Stimulated activated CD4-positive, alpha-beta T cell treated with anti-CD3 and anti-CD28 coated beads, Interleukin-1b, Interleukin-23, amount 100 ng/mL, for 24 hours (primary cell): ENCODE measurements around the gene ZNF283.
"Not testable (repeated sequence)": the region's sequence is repeated elsewhere in the genome, so short reads cannot be mapped to it uniquely, and the experiment has no call there.

Source experiments
- DNase-seq, 4 experiments: peaks; one replicate each; pipeline ENCODE4 v3.0.0-alpha.2; 2020; ENCODE audit warnings: low read depth in 4 of 4, low spot score in 1 of 4

Gene ZNF283

DNA sequence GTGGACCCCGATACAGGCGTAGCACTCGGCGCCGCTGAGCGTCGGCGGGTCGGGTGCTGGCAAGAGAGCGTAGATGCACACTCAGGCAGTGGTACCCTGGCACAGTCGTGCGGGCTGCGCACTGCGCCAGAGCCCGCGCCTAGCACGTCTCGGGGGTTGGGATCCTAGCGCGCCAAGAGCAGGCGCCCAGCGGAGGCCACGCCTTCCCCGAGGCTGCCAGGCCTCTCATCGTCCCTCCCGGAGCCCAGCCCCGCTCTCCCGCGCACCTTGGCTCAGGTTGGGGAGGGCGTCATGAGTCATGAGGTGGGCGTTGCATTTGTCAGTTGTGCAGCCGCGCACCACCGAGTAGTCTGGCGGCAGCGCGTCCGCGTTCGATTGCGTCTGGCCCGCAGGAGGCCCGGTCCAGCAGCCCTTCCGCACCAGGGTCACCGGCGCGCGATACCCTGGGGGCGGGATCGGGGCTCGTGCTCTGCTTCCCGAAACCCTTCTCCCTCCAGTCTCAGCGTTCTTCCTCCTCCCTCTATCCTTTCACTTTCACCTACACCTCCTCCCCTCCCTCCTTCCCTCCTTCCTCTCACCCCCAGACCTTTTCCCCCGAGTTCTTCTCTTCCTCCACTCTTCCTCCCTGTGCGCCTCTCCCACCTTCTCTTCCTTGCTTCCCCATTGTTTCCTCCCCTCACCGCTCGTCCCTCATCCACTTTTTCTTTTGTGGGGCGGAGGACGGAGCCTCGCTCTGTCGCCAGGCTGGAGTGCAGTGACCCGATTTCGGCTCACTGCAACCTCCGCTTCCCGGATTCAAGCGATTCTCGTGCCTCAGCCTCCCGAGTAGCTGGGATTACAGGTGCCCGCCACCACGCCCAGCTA is 28.3 kb upstream of the ZNF283 start:
- peak in 2 of 4 experiments; percentile 41 to 65 for DNase-seq

DNA sequence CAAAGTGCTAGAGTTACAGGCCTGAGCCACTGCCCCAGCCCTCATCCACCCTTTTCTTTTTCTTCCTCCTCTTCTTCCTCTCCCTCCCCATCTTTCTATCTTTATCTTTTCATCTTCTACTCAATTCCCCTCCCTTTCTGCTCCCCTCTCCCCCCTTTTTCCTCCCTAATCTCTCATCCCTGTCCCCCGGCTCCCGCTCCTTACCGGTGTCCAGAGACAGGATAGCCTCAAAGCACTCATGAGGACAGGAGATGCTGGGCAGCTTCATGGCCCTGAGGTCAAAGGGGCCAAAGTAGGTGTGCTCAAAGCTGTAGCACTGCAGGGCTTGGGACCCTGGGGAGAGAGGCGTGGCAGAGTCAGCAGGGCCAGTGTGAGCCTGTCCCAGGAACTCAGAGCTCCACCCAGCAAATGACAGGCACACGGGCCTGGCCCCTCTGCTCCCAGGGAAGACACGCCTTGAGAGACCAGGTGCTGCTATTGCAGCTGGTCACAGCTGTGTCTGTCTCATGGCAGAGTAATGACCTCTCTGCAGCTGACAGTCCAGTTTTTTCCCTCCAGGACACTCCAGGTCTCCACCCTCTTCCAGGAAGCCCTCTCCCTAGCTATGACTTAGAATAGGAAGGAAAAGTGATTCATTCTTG is 27.5 kb upstream of the ZNF283 start:
- no peak for DNase-seq

DNA sequence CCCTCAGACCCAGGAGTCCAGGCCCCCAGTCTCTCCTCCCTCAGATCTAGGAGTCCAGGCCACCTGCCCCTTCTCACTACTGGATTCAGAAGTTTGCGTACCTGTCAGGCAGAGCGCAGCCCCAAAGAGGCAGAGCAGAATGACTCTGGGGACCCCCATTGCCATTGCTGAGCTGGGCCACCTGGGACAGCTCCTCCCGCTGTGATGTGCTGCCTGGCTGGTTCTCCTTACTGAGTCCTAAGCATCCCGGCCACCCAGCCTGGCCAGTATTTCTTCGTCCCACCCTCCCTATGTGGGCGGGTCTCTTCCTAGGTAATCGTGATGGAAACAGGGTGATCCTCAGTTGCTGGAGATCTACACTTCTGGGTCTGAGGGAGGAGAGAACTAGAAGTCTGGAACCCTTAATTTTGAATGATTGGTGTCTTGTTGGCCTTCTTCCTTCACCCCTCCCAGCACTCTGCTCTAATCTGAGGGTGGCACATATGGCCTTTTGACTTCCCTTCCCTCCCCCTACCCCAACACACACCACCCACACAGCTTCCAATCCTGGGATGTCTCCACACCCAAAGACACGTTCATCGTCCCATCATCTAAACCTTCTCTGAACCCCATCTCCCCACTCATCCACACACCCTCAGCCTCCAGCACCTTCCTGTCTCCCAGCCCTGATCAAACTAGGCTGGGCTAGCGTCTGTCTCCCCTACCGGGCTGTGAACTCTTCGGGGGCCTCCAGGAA is 24.7 kb upstream of the ZNF283 start, which contains the start of gene LYPD5:
TSS of gene LYPD5 (minus strand) at position 232 of the 736 bp plus-strand sequence. CDS start at position 165, 67 bp downstream.
- DNase-seq = no peak

DNA sequence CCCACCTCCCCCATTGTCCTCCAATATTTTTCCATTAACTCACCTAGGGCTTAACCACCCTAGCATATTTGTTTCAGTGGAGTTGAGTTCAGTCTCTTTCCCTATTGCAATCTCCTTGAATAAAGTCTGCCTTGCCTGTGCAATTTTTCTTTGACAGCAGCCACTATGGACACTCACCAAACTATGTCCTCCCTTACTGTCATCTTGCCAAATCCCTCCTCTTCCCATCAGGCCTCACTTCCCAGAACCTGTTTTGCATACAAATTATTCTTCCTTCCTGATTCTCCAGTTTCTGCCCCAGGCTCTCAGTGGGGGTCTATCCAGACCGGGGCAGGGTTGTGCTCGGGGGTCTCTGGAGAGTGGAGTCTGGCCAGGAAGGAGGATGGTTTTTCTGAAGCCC is 22.7 kb upstream of the ZNF283 start:
- no peak for DNase-seq

DNA sequence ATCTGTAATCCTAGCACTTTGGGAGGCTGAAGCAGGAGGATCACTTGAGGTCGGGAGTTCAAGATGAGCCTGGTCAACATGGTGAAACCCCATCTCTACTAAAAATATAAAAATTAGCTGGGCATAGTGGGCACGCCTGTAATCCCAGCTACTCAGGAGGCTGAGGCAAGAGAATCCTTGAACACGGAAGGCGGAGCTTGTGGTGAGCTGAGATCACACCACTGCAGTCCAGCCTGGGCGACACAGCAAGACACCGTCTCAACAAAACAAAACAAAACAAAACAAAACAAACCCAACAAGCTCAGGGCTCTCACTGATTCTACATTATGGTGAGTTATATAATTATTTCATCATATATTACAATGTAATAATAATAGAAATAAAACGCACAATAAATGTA is 20.7 kb upstream of the ZNF283 start:
- not testable (repeated sequence) for DNase-seq

DNA sequence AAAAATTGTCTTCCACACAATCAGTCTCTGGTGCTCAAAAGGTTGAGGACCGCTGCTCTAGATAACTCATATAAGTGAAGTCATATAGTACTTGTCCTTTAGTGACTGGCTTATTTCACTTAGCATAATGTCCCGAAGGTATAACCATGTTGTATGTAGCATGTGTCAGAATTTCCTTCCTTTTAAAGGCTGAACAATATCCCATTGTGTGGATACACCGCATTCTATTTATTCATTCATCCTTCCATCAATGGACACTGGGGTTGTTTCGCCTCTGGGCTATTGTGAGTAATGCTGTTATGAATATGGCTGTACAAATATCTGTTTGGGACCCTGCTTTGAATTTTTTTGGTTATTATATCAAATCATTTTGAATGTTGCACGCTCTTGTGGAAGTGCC is 20.3 kb upstream of the ZNF283 start:
- no peak for DNase-seq

DNA sequence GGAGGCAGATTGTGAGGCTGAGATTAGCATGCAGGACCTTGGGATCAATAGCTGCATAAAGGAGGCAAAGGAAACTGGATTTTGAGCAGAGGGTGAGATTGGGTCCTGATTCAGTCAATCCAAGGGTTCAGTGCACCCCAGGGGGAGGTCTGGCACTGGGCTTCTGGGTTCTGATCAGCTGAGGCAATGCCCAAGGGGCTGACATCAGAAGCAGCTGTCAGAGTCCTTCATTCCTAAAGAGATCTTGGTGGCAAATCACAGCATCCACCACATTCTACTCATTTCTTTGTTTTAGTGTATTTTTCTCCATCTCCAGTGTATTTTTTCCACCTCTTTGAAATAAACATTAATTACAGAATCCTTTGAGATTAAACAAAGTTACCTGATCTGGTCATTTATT is 19.5 kb upstream of the ZNF283 start:
- no peak for DNase-seq

DNA sequence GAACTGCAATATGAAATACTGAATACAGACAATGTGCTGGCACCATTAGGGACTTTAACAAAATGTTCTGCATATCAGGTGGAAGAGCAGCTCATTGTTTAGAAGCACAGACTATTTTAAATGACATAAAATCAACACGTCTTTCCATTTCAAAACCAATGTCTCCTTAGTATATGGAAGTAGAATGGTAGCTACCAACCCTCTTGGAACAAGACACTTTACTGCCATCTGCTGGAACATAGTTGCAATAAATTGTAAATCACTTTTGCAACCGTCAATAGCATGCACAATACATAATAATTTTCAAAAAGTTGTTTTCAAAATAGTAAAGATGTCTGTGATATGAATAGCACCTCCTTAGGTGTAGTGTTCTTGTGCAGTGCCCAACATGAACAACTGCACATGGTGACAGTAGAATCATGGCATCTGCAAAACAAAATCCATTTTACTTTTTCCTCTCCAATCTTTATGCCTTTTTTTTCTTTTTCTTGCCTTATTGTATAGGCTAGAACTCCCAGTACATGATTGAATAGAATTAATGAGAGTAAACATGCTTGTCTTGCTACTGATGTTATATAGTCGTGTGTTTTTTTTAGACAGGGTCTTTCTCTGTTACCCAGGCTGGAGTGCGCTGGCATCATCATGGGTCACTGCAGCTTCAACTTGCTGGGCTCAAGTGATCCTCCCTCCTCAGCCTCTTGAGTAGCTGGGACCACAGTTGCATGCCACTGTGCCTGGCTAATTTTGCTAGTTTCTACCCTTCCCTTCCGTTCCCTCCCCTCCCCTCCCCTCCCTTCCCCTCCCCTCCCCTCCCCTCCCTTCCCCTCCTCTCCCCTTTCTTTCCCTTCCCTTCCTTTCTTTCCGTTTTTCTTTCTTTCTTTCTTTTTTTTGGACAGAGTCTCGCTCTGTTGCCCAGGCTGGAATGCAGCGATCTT is 17.1 kb upstream of the ZNF283 start:
- DNase-seq = no peak

DNA sequence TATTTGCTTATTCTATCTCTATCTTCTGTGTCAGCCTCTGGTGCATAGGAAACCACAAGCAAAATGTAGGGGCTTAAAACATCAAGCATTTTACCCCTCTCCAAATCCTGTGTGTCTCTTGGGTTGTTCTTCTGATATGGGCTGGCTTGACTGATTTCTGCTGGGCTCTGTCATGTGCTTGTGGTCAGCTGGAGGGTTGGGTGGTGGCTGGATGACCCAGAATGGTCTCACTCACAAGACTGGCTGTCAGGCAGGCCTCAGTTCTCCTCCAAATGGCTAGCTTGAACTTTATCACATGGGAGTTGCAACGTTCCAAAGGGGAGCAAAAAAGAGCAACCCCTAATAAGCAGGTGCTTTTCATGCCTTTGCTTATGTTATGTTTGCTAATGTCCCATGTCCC is 15.3 kb upstream of the ZNF283 start:
- DNase-seq = no peak

DNA sequence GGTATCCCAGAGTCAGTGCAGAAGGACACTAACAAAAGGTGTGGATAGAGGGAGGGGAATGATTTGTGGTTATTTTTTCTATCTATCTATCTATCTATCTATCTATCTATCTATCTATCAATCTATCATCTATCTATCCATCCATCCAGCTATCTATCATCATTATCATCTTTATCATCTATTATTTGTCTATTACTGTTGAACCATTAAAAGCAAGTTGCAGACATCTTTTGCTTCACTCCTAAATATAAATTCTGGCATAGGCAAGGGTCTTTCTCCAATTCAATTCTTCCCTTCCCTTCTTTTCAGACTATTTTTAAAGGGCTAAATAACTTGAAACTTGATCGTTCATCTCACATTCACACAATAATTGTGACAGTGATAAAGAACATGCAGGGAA is 14.9 kb upstream of the ZNF283 start:
- DNase-seq = no peak

DNA sequence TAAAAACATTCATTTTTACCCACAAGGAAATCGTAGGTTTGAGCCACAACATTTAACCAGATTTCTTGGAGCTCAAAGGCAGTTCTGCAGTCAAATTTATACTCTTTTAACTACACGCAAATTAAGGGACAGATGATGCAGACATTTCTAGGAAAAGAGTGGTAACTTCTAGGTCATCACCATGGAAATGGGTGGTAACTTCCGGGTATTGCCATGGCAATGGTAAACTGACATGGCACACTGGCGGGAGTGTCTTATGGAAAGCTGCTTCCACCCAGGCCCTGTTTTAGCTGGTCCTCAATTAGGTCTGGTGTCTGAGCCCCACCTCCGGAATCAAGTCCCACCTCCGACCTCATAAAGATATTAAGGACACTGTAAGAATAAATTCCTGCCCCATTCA is 14.4 kb upstream of the ZNF283 start:
- no peak for DNase-seq

DNA sequence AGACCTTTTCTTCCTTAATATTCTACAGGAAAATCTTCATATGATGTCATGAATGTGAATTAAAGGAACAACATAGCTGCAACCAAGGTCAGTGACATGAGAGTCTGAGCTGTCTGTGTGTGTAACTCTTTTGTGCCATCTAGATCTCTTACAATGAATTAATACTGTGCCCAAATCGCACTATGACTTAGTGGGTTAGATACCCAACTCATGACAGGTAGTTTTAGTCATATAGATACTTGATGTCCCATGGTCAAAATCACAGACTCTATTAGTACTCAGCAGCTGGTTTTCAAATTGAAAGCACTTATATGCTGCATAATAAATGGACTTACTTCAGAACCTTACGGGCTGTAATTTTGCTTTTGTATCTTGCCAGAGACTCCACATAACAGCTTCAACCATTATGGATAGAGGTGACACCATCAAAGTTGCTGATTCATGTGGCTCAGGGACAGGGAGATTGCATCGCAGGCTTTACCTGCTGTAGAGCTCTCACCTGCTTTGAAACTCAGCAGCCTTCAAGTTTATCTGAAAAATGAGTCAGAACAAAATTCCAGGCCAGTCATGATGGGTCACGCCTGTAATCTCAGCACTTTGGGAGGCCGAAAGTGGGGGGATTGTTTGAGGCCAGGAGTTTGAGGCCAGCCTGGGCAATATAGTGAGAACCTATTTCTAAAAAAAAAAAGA is 12.3 kb upstream of the ZNF283 start:
- DNase-seq = no peak

DNA sequence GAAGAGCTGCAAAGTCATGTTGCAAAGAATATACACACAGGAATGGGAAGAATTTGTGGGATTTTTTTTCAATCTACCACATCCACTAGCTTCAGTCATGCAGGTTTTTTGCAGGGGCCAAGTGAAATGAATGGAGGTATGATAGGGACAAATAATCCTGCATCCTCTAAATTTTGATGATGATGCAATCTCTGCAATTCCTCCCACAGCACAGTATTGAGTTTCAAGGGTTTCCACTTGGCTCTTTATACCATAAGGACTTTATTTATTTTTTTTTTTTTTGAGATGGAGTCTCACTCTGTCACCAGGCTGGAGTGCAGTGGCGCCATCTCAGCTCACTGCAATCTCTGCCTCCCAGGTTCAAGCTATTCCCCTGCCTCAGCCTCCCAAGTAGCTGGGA is 9.7 kb upstream of the ZNF283 start:
- not testable (repeated sequence) for DNase-seq

DNA sequence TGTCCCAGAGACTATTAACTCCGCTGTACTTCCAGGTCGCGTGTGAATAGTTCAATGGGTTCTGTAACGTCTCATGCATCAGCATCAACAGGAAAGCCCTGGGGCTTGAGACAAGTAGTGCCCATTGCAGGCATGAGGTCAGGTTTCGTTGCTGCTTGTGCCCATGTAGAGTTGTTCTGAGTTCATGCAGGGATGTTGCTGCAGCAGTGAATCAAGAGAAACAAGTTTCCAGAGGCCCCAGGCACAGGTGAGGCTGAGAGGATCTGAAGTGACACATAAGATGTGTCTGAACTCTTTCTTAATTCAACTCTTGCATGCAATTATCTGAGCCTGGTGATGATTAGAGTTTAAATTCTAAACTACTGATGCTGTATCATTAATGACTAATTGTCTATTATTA is 8.6 kb upstream of the ZNF283 start:
- DNase-seq = no peak

DNA sequence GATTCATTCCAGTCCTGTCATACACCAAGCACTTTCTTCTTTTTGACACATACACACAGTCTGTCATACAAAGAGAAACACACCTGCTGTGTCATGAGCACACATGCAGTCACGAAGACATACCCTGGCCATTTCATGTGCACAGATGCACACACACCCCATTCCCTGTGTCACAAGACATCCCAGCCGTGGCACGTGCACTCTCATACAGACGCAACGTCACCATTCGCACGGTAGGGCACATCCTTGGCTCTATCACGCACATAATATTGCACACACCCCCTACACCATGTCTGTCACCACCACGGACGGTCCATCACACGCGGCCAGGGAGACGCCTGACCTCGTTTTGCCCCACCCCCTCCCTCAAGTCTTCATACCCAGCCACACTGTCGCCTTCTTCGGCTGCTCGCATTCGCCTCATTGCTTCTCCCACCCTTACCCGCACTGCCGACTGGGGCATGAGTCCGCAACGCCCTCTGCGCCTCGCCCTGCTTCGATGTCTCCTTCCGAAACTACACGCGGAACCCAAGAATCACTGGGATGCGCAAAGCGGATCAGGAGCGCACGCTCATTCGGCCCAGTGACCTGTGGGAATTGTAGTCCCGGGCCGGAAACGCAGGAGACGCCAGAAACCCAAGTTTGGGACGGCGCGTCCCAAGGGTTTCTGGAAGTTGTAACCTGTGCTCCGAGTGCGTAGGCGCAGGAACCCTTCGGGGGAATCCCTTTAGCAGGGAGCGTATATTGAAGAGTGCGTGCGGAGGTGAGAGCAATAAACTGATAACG is 6.8 kb upstream of the ZNF283 start:
- peak in 2 of 4 experiments; percentile 14 to 34 for DNase-seq

DNA sequence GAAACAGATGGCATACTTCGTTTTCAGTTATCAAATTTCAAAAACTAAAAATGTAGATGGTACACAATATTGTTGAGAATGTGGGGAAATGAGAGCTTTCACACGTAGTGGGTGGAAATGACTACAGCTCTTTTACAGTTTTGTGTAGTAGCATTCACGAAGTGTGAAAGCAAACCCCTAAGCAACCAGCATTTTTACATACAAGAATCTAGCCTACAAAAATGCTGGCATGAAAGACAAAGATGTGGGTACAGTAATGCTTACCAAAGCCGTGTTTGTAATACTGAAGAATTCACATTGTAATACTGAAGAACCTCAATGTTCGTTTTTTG is 6.3 kb upstream of the ZNF283 start:
- no peak for DNase-seq

DNA sequence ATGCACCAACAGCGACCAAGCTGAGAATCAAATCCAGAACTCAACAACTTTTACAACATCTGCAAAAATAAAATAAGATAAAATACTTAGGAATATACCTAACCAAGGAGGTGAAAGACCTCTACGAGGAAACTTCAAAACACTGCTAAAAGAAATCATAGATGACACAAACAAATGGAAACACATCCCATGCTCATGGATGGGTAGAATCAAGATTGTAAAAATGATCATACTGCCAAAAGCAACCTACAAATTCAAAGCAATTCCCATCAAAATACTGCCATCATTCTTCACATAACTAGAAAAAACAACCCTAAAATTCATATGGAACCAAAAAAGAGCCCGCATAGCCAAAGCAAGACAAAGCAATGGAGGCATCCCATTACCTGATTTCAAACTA is 3.3 kb upstream of the ZNF283 start:
- DNase-seq = not testable (repeated sequence)

DNA sequence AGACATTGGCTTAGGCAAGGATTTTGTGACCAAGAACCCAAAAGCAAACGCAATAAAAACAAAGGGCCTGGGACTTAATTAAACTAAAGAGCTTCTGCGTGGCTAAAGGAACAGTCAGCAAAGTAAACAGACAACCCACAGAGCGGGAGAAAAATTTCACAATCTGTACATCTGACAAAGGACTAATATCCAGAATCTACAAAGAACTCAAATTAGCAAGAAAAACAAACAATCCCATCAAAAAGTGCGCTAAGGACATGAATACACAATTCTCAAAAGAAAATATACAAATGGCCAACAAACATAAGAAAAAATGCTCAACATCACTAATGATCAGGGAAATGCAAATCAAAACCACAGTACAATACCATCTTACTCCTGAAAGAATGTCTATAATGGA is 2.5 kb upstream of the ZNF283 start:
- not testable (repeated sequence) for DNase-seq

DNA sequence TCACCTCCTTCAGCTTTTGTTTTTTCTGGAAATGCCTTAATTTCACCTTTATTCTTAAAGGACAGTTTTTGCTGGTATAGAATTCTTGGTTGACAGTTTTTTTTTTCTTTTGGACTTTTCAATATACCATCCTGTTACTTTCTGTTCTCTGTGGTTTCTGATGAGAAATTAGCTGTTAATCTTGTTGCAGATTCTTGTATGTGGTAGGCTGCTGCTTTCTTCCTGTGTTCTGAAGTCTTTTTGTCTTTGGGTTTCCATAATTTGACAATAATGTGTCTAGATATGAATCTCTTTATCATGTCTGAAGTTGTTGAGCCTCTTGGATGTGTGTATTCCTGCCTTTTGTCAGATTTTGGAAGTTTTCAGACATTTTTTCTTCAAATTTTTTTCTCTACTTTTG is 12.0 kb downstream of the ZNF283 start:
- no peak for DNase-seq

DNA sequence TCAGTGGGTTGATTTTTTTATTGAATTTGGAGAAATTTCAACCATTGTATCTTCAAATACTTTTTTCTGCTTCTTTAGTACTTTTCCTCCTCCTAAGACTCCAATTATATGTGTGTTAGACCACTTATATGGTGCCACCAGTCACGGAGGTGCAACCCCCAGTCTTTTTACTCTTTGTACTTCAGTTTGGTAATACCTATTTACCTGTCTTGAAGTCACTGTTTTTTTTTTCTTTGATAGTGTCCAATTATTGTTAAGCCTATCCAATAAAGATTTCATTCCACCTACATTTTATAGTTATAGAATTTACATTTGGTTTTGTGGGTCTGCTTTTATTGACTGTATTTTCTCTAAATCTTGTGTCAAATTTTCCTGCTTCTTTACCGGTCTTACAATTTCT is 14.9 kb downstream of the ZNF283 start:
- DNase-seq = no peak
